T-helper 22 cell (primary cell): ENCODE data around the gene UGT1A10.
"Not testable (repeated sequence)": the region's sequence is repeated elsewhere in the genome, so short reads cannot be mapped to it uniquely, and the experiment has no call there.

ENCODE experiments used
- DNase-seq: peaks from one replicate; pipeline ENCODE4 v3.0.0-alpha.2; 2020; ENCODE audit warnings: low read depth

Gene UGT1A10

GRCh38 chr2:233655943-233656342 lies 19.7 kb downstream of the UGT1A10 start:
- not testable (repeated sequence) for DNase-seq

- no peak for DNase-seq
Measured at GRCh38 chr2:233656443-233656842, 20.2 kb downstream of the UGT1A10 start.

- DNase-seq = no peak
Measured at GRCh38 chr2:233658610-233659009, 22.4 kb downstream of the UGT1A10 start.

GRCh38 chr2:233663911-233664310 lies 27.7 kb downstream of the UGT1A10 start:
- no peak for DNase-seq

GRCh38 chr2:233668605-233669260 lies 32.5 kb downstream of the UGT1A10 start:
- no peak for DNase-seq

GRCh38 chr2:233671290-233672161 lies 35.3 kb downstream of the UGT1A10 start, which contains the start of gene UGT1A9:
TSS of gene UGT1A9 (plus strand) at chr2:233671898. CDS start at chr2:233671935, 37 bp downstream.
- DNase-seq = no peak

- no peak for DNase-seq
Measured at GRCh38 chr2:233672886-233673285, 36.6 kb downstream of the UGT1A10 start.

GRCh38 chr2:233673896-233674295 lies 37.6 kb downstream of the UGT1A10 start:
- no peak for DNase-seq

- no peak for DNase-seq
Measured at GRCh38 chr2:233674314-233674713, 38.1 kb downstream of the UGT1A10 start.

GRCh38 chr2:233674995-233675394 lies 38.7 kb downstream of the UGT1A10 start:
- DNase-seq = no peak

GRCh38 chr2:233676046-233676445 lies 39.8 kb downstream of the UGT1A10 start:
- no peak for DNase-seq

- no peak for DNase-seq
Measured at GRCh38 chr2:233679196-233679595, 42.9 kb downstream of the UGT1A10 start.

GRCh38 chr2:233680361-233681045 lies 44.3 kb downstream of the UGT1A10 start:
- DNase-seq = no peak

- no peak for DNase-seq
Measured at GRCh38 chr2:233681521-233682099, 45.4 kb downstream of the UGT1A10 start, which contains the start of gene UGT1A7. TSS of gene UGT1A7 (plus strand) at chr2:233681901. CDS start at chr2:233681938, 37 bp downstream.

GRCh38 chr2:233684640-233685039 lies 48.4 kb downstream of the UGT1A10 start:
- no peak for DNase-seq

- DNase-seq = no peak
Measured at GRCh38 chr2:233686928-233687327, 50.7 kb downstream of the UGT1A10 start.

- DNase-seq = no peak
Measured at GRCh38 chr2:233688341-233688740, 52.1 kb downstream of the UGT1A10 start.

- DNase-seq = no peak
Measured at GRCh38 chr2:233689031-233689430, 52.8 kb downstream of the UGT1A10 start.

- DNase-seq = no peak
Measured at GRCh38 chr2:233689501-233689900, 53.3 kb downstream of the UGT1A10 start.

GRCh38 chr2:233690444-233690843 lies 54.2 kb downstream of the UGT1A10 start:
- DNase-seq = no peak

- DNase-seq = no peak
Measured at GRCh38 chr2:233691443-233692433, 55.5 kb downstream of the UGT1A10 start.
